Upper lobe of left lung (tissue), 4 donors: ENCODE measurements around the gene SFXN5.

Experiments
- CTCF ChIP-seq, 6 experiments: fragments of 450-650 bp in 4 of 6; fragments of 200-600 bp in 2 of 6; sonication (generic) in 2 of 6; IDR thresholded peaks; one replicate each; pipeline ENCODE4 v1.5.1; 2016 to 2019; ENCODE audit warnings: antibody characterized with exemption in 6 of 6
- EP300 ChIP-seq, 4 donors: sonication (generic); formaldehyde crosslinking; IDR thresholded peaks; one replicate each; pipeline ENCODE4 v1.5.1; 2017; ENCODE audit warnings: antibody characterized with exemption in 4 of 4, control low read depth in 2 of 4
- POLR2A ChIP-seq, 4 donors: fragments of 450-650 bp; IDR thresholded peaks; one replicate each; pipeline ENCODE4 v1.5.1; 2016 to 2017; ENCODE audit warnings: antibody characterized with exemption in 4 of 4, mild to moderate bottlenecking in 2 of 4

- TF ChIP-seq CTCF (IDR thresholded peaks at IDR 0.05), result no peak
- no peak for TF ChIP-seq EP300 (IDR thresholded peaks at IDR 0.05)
- no peak for TF ChIP-seq POLR2A (IDR thresholded peaks at IDR 0.05)
Measured at GRCh38 chr2:72951303-72952095, 120.0 kb downstream of the SFXN5 start.
